ENCODE results near the gene RYR1.

- no peak for TF ChIP-seq YY1 (IDR thresholded peaks at IDR 0.05; ENCODE audit: insufficient read depth, insufficient read length)
- no peak for TF ChIP-seq SUZ12 (IDR thresholded peaks at IDR 0.05; ENCODE audit: extremely low read depth, insufficient read depth, insufficient read length)
Observed at GRCh38 chr19:38455031-38455430, 21.5 kb downstream of the RYR1 start.

All from NT2/D1 (cell line).